Measurements from ENCODE around the gene SLC16A14. TPM values are rescaled to one million over a fixed set of nuclear protein-coding genes. Genes with fewer than 3 reads are reported as not detected.
"Not testable (repeated sequence)": the region's sequence is repeated elsewhere in the genome, so short reads cannot be mapped to it uniquely, and the experiment has no call there.

SLC16A14 gene, protein sequence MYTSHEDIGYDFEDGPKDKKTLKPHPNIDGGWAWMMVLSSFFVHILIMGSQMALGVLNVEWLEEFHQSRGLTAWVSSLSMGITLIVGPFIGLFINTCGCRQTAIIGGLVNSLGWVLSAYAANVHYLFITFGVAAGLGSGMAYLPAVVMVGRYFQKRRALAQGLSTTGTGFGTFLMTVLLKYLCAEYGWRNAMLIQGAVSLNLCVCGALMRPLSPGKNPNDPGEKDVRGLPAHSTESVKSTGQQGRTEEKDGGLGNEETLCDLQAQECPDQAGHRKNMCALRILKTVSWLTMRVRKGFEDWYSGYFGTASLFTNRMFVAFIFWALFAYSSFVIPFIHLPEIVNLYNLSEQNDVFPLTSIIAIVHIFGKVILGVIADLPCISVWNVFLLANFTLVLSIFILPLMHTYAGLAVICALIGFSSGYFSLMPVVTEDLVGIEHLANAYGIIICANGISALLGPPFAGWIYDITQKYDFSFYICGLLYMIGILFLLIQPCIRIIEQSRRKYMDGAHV
- 1 to 10 TPM; 2.3 to 3.4 TPM for total RNA-seq

DNA sequence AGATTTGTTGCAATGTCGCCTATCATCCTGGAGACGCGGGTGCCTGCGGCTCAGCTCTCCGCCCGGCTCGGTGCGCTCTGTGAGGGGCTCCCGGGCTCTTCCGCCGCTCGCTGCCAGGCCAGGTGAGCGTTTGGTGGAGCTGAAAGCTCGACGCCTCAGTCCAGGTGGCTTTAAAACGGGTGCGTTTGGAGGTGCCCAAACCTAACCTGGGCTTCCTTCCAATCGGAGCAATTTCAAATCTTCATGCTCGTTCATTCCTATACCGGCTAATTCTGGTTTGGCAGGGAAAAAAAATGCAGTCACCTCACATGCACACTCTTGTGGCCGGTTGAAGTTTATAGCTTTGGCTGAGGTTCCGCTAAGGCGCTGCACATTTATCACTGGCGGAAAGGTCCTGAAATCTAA, at the start of gene SLC16A14:
Gene SLC16A14 (minus strand): TSS at position 274 of the 405 bp plus-strand sequence. CDS start 9,572 bp downstream, outside the sequence.
- Histone ChIP-seq H3K27ac (peak within 1 kb of the TSS; percentile 70 to 77), H3K9me3 (no peaks in the 10 kb centered on the region), H3K4me1 (peaks cover 0 to 18% of the 10 kb centered on the region in 2 donors), H3K4me3 (peak within 1 kb of the TSS; percentile 55 to 73), H3K36me3 (no peaks in the 10 kb centered on the region), H3K27me3 (no peaks in the 10 kb centered on the region)
- no peak for DNase-seq (ENCODE audit: low spot score)
- TF ChIP-seq, protein P1, sequence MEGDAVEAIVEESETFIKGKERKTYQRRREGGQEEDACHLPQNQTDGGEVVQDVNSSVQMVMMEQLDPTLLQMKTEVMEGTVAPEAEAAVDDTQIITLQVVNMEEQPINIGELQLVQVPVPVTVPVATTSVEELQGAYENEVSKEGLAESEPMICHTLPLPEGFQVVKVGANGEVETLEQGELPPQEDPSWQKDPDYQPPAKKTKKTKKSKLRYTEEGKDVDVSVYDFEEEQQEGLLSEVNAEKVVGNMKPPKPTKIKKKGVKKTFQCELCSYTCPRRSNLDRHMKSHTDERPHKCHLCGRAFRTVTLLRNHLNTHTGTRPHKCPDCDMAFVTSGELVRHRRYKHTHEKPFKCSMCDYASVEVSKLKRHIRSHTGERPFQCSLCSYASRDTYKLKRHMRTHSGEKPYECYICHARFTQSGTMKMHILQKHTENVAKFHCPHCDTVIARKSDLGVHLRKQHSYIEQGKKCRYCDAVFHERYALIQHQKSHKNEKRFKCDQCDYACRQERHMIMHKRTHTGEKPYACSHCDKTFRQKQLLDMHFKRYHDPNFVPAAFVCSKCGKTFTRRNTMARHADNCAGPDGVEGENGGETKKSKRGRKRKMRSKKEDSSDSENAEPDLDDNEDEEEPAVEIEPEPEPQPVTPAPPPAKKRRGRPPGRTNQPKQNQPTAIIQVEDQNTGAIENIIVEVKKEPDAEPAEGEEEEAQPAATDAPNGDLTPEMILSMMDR (IDR thresholded peaks at IDR 0.05) = no peak

DNA sequence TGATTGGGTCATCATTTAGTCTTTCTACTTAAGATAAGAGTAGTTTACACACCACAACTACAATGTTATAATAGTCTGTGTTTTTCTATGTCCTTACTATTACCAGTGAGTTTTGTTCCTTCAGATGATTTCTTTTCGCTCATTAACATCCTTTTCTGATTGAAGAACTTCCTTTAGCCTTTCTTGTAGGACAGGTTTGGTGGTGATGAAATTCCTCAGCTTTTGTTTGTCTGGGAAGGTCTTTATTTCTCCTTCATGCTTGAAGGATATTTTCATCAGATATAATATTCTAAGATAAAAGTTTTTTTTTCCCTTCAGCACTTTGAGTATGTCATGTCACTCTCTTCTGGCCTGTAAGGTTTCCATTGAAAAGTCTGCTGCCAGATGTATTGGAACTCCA, 38.0 kb upstream of the SLC16A14 start:
- Histone ChIP-seq H3K9me3 (peaks cover 0 to 10% of the 10 kb centered on the region in 2 donors), H3K4me3 (no peak overlapping the region), H3K27ac (no peak overlapping the region), H3K27me3 (no peaks in the 10 kb centered on the region), H3K4me1 (no peaks in the 10 kb centered on the region), H3K36me3 (no peaks in the 10 kb centered on the region)
- TF ChIP-seq, protein P1 (IDR thresholded peaks at IDR 0.05) = no peak
- no peak for DNase-seq (ENCODE audit: low spot score)

- H3K27ac ChIP-seq; H3K9me3 ChIP-seq; H3K27me3 ChIP-seq; H3K36me3 ChIP-seq; H3K4me1 ChIP-seq; H3K4me3 ChIP-seq; DNase-seq (ENCODE audit: low spot score): not testable (repeated sequence)
Measured at GRCh38 chr2:230101967-230102366, 33.2 kb upstream of the SLC16A14 start.

GRCh38 chr2:230097841-230098240, 29.1 kb upstream of the SLC16A14 start:
- H3K9me3 ChIP-seq = peaks cover 0 to 13% of the 10 kb centered on the region in 2 donors
- no peaks in the 10 kb centered on the region for H3K27me3 ChIP-seq
- DNase-seq (ENCODE audit: low spot score) = no peak
- H3K27ac ChIP-seq = no peak overlapping the region
- no peaks in the 10 kb centered on the region for H3K36me3 ChIP-seq
- TF ChIP-seq, protein P1 (IDR thresholded peaks at IDR 0.05) = no peak
- no peak overlapping the region for H3K4me3 ChIP-seq
- H3K4me1 ChIP-seq = no peaks in the 10 kb centered on the region

GRCh38 chr2:230097424-230097823, 28.7 kb upstream of the SLC16A14 start:
- no peak for DNase-seq (ENCODE audit: low spot score)
- Histone ChIP-seq H3K27ac (no peak overlapping the region), H3K9me3 (peaks cover 0 to 13% of the 10 kb centered on the region in 2 donors), H3K36me3 (no peaks in the 10 kb centered on the region), H3K4me1 (no peaks in the 10 kb centered on the region), H3K4me3 (no peak overlapping the region), H3K27me3 (no peaks in the 10 kb centered on the region)
- TF ChIP-seq, protein P1 (IDR thresholded peaks at IDR 0.05) = no peak

DNA sequence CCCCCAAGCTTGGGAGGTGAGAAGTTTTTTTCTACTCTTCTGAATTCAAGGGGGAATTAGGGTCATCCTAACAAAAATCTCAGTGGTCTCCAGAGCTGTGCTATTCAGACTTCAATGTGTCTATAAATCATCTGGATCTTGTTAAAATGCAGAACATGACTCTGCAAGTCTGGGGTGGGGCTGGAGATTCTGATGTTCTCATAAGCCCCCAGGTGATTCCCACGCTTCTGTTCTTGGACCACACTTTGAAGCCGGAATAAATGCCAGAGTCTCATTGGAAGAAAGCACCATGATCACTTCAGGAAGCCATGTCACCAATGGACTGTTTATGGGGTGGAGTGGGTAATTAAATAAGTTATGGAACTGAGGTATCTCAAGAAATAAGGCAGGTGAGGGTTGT, 22.2 kb upstream of the SLC16A14 start:
- Histone ChIP-seq H3K27ac (no peak overlapping the region), H3K4me3 (no peak overlapping the region), H3K9me3 (peaks cover 0 to 7% of the 10 kb centered on the region in 2 donors), H3K4me1 (no peaks in the 10 kb centered on the region), H3K27me3 (no peaks in the 10 kb centered on the region), H3K36me3 (no peaks in the 10 kb centered on the region)
- DNase-seq (ENCODE audit: low spot score) = no peak
- TF ChIP-seq, protein P1 (IDR thresholded peaks at IDR 0.05) = no peak

Measured in right atrium auricular region (tissue), 2 donors.